Measurements from ENCODE around the gene GALP.

DNA sequence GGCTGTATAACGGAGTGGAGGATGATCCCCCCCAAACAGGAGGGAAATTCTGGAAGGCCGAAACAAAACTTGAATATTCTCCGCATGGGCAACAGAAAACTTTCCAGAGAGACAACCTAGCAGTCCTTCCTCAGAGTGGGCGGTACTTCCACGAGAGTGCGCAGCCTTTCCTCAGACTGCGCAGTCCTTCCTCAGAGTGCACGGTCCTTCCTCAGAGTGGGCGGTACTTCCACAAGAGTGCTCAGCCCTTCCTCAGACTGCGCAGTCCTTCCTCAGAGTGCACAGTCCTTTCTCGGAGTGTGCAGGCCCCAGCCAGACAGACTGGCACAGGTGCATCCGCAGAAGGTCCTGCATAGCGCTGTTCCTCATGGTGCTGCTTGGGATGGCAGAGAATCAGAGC is 12.7 kb upstream of the GALP start:
- TF ChIP-seq SIN3A (IDR thresholded peaks at IDR 0.05; ENCODE audit: borderline replicate concordance, insufficient read depth, low read length) (no peak), POLR2AphosphoS5 (IDR thresholded peaks at IDR 0.05; ENCODE audit: low read depth, low read length) (no peak), REST (IDR thresholded peaks at IDR 0.05; ENCODE audit: insufficient read depth in 1 of 2, low read depth in 2 of 2, low read length in 2 of 2) (no peak), TAF1 (IDR thresholded peaks at IDR 0.05; ENCODE audit: borderline replicate concordance, insufficient read depth, low read length) (no peak), FOXP2 (optimal IDR thresholded peaks at IDR 0.05; ENCODE audit: borderline replicate concordance, extremely low read depth, extremely low read length, insufficient read depth) (no peak)

Data from PFSK-1 (cell line).